ENCODE data around the gene THAP5. TPM values are rescaled to one million over a fixed set of nuclear protein-coding genes. Genes with fewer than 3 reads are reported as not detected.

The THAP5 gene
- total RNA-seq, 4 donors from 2014 or later: 12.8 to 27.2 (median 19.8) TPM

DNA sequence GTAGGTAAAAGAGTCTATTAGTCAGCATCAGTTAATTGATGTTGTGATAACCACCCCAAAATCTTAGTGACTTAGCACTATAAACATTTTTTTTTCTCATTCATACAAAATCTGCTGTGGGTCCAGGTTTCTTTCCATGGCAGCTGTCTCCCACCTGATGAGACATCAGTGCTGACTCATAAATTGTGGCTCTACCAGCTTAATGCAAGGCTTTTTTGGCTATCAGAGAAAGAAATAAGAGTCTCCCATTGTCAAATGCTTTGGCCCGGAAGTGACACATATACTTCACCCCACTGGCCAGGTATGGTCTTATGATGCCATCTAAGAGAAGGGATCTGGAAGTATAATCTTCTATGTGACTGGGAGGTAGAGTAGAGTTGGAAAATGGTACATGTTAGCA lies 14.7 kb upstream of the THAP5 start:
- Histone ChIP-seq H3K27ac (no peak overlapping the region), H3K27me3 (no peaks in the 10 kb centered on the region), H3K4me3 (no peak overlapping the region), H3K4me1 (no peaks in the 10 kb centered on the region), H3K36me3 (peaks cover 5% of the 10 kb centered on the region), H3K9me3 (no peaks in the 10 kb centered on the region)
- DNase-seq (ENCODE audit: low spot score in 2 of 2): no peak
- WGBS: 100% methylated on average over 1 of the region's 1 CpG
- TF ChIP-seq, protein P1, sequence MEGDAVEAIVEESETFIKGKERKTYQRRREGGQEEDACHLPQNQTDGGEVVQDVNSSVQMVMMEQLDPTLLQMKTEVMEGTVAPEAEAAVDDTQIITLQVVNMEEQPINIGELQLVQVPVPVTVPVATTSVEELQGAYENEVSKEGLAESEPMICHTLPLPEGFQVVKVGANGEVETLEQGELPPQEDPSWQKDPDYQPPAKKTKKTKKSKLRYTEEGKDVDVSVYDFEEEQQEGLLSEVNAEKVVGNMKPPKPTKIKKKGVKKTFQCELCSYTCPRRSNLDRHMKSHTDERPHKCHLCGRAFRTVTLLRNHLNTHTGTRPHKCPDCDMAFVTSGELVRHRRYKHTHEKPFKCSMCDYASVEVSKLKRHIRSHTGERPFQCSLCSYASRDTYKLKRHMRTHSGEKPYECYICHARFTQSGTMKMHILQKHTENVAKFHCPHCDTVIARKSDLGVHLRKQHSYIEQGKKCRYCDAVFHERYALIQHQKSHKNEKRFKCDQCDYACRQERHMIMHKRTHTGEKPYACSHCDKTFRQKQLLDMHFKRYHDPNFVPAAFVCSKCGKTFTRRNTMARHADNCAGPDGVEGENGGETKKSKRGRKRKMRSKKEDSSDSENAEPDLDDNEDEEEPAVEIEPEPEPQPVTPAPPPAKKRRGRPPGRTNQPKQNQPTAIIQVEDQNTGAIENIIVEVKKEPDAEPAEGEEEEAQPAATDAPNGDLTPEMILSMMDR (IDR thresholded peaks at IDR 0.05): no peak
- TF ChIP-seq POLR2AphosphoS5 (IDR thresholded peaks at IDR 0.05): no peak
- TF ChIP-seq POLR2A (IDR thresholded peaks at IDR 0.05): no peak

DNA sequence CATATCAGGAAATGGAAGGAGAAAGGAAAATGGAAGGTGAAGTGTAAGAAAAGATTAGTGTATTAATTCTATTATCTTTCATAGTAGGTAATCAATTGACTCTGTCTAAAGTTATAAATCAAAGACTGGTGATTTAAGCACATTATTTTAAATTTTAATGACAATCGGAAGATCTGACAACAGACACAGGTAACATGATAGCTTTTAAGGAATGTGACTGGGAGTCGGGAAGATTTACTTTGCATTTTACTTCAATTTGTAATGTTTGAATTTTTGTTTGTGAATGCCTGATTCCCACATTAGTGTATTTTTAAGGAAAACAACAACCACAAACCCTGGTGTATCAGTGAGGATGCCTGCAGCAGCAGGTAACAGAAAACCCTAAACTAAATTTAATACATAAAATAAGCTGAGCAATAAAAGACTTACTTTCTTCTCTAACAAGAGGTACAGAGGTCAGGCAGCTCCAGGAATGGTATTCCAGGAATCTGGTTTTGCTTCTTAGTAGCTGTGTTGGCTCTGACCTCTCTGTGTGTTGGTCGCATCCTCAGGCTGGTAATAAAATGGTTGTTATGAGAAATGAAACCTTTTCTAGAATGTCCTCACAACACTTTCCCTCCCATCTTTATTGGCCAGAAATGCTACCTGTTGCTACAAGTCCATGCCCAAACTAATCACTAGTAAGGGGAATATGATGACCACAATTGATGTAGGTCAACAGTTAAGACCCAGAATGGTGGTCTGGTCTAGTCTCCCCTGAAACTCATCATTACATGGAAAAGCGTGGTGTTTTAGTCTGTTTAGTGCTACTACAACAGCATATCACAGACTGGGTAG lies 12.4 kb upstream of the THAP5 start:
- Histone ChIP-seq H3K36me3 (peaks cover 10% of the 10 kb centered on the region), H3K4me1 (no peaks in the 10 kb centered on the region), H3K27ac (no peak overlapping the region), H3K27me3 (no peaks in the 10 kb centered on the region), H3K9me3 (no peaks in the 10 kb centered on the region), H3K4me3 (no peak overlapping the region)
- DNase-seq (ENCODE audit: low spot score in 2 of 2): no peak
- TF ChIP-seq POLR2AphosphoS5 (IDR thresholded peaks at IDR 0.05) (no peak), POLR2A (IDR thresholded peaks at IDR 0.05) (no peak), EP300 (IDR thresholded peaks at IDR 0.05) (no peak)
- TF ChIP-seq, protein P1 (IDR thresholded peaks at IDR 0.05): no peak
- 63% methylated on average over 4 of the region's 4 CpGs for WGBS

DNA sequence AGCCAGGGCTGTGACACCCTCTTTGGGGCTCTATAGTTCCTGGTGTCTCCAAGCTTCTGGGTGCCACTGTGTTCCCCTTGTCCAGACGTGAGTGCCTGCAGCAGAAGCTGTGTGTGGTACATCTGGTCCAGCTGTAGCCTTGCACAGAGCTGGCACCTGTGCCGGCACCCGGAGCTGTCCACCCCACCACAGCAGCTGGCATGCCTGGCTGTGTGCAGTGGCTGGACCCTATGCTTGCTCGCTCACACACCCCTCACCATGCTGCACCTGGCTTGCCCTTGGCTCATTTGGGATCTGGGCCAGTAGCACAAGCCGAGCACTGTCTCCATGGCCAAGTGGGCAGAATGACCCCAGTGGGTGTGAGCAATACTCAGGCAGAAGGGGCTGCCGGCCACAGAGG lies 10.8 kb upstream of the THAP5 start:
- Histone ChIP-seq H3K9me3 (no peaks in the 10 kb centered on the region), H3K27me3 (no peaks in the 10 kb centered on the region), H3K36me3 (peaks cover 13% of the 10 kb centered on the region), H3K4me3 (no peak overlapping the region), H3K27ac (no peak overlapping the region), H3K4me1 (no peaks in the 10 kb centered on the region)
- no peak for DNase-seq (ENCODE audit: low spot score in 2 of 2)
- TF ChIP-seq, protein P1 (IDR thresholded peaks at IDR 0.05): no peak
- no peak for TF ChIP-seq POLR2AphosphoS5 (IDR thresholded peaks at IDR 0.05)
- no peak for TF ChIP-seq POLR2A (IDR thresholded peaks at IDR 0.05)
- TF ChIP-seq EP300 (IDR thresholded peaks at IDR 0.05): no peak
- 64% methylated on average over 3 of the region's 6 CpGs for WGBS

DNA sequence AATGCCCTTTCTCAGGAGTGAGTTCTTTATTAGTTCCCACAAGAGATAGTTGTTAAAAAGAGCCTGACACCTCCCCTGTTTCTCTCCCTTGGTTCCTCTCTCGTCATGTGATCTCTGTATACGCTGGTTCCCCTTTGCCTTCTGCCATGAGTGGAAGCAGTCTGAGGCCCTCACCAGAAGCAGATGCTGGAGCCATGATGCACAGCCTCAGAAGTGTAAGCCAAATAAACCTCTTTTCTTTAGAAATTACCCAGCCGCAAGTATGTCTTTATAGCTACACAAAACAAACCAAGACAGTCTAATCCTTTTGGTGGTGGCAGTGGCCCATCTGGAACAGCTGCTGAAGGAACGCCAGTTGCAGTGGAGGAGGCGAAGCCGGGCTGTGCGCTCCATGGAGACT lies 9.4 kb upstream of the THAP5 start:
- TF ChIP-seq, protein P1 (IDR thresholded peaks at IDR 0.05): no peak
- TF ChIP-seq POLR2A (IDR thresholded peaks at IDR 0.05): no peak
- no peaks in the 10 kb centered on the region for H3K27me3 ChIP-seq

DNA sequence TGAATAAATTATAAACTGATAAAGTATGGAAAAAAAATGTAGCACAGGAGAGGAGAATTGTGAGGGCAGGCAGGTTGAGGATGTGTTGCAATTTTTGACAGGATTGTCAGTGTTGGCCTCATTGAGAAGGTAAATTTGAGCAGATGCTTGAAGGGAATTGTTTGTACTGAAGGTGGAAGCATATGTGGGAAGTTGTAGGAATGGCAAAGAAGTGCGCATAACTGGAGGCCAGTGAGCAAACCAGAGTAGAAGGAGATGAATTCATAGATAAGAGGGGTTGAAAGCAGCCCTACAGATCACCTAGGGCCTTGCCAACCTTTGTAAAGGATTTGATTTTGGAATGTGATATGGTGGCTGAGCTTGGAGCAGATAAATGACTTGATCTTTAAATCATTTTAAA lies 6.6 kb upstream of the THAP5 start:
- no peak overlapping the region for H3K4me3 ChIP-seq
- peaks cover 9% of the 10 kb centered on the region for H3K4me1 ChIP-seq
- no peak for DNase-seq (ENCODE audit: low spot score in 2 of 2)
- no peaks in the 10 kb centered on the region for H3K27me3 ChIP-seq
- H3K27ac ChIP-seq: no peak overlapping the region
- WGBS: 90% methylated on average over 1 of the region's 1 CpG
- TF ChIP-seq, protein P1 (IDR thresholded peaks at IDR 0.05): no peak
- TF ChIP-seq EP300 (IDR thresholded peaks at IDR 0.05) (no peak), POLR2A (IDR thresholded peaks at IDR 0.05) (no peak), POLR2AphosphoS5 (IDR thresholded peaks at IDR 0.05) (no peak)
- peaks cover 28% of the 10 kb centered on the region for H3K36me3 ChIP-seq
- H3K9me3 ChIP-seq: no peaks in the 10 kb centered on the region

More for the DNA sequence above, 9.4 kb upstream of the THAP5 start:
- Histone ChIP-seq H3K9me3 (no peaks in the 10 kb centered on the region), H3K36me3 (peaks cover 20% of the 10 kb centered on the region), H3K27ac (no peak overlapping the region), H3K4me1 (no peaks in the 10 kb centered on the region), H3K4me3 (no peak overlapping the region)
- 95% methylated on average over 7 of the region's 7 CpGs for WGBS
- DNase-seq (ENCODE audit: low spot score in 2 of 2): no peak
